T-cell (primary cell): Measurements from ENCODE around the gene IL17RA. TPM values are rescaled to one million over a fixed set of nuclear protein-coding genes. Genes with fewer than 3 reads are reported as not detected.

Experiments used
- ATAC-seq, 4 experiments: fragments of 200-7000 bp in 3 of 4; fragments of 150-1000 bp in 1 of 4; cut with Tn5 transposase; replicated peaks in 1 of 4; 1 replicate in 3 of 4; 2 replicates in 1 of 4; pipeline ENCODE4 v1.10.0; 2021; ENCODE audit warnings: moderate library complexity in 3 of 4, mild to moderate bottlenecking in 2 of 4, moderate number of reproducible peaks in 1 of 4
- CTCF ChIA-PET, 2 donors: fragments of 300-600 bp; sonication (Branson Sonifier 250); formaldehyde crosslinking; loops; one replicate each; lab custom pipeline; 2022; ENCODE audit warnings: antibody characterized with exemption in 2 of 2; lab: Charles Lee
- POLR2A ChIA-PET, 2 donors: fragments of 300-600 bp; sonication (Branson Sonifier 250); formaldehyde crosslinking; loops; one replicate each; lab custom pipeline; 2022; ENCODE audit warnings: antibody characterized with exemption in 2 of 2; lab: Charles Lee
- DNase-seq, 35 experiments: peaks; one replicate each; pipeline versions ENCODE4 v3.0.0 to v3.0.0-alpha.2; 2013 to 2023
- H3K27ac ChIP-seq: one replicate; pipeline ENCODE4 v1.5.1; 2013; ENCODE audit warnings: low read length
- H3K27me3 ChIP-seq, 2 experiments: replicated peaks in 1 of 2; 1 replicate in 1 of 2; 2 replicates in 1 of 2; pipeline versions ENCODE4 v1.6.1 to v1.7.0; 2013; ENCODE audit warnings: low read length in 1 of 2, mixed read lengths in 1 of 2; ENCODE audit not compliant: control insufficient read depth in 2 of 2, insufficient read depth in 2 of 2; ENCODE audit errors: extremely low read depth in 1 of 2
- H3K36me3 ChIP-seq, 2 donors: 1 replicate in 1 of 2; 2 replicates in 1 of 2; pipeline versions ENCODE4 v1.6.1 to v1.7.0; 2013; ENCODE audit warnings: low read length in 1 of 2; ENCODE audit not compliant: control insufficient read depth in 2 of 2, insufficient read depth in 1 of 2; ENCODE audit errors: extremely low read depth in 1 of 2
- H3K4me1 ChIP-seq, 2 experiments: 1 replicate in 1 of 2; 2 replicates in 1 of 2; pipeline versions ENCODE4 v1.6.1 to v1.7.0; 2013; ENCODE audit warnings: low read length in 2 of 2, mixed read lengths in 1 of 2; ENCODE audit not compliant: insufficient read depth in 2 of 2, control insufficient read depth in 1 of 2; ENCODE audit errors: extremely low read depth in 1 of 2
- H3K4me3 ChIP-seq, 2 donors: 1 replicate in 1 of 2; 2 replicates in 1 of 2; pipeline versions ENCODE4 v1.5.1 to v1.7.0; 2013; ENCODE audit warnings: mild to moderate bottlenecking in 2 of 2, low read length in 1 of 2, moderate library complexity in 1 of 2; ENCODE audit not compliant: control insufficient read depth in 1 of 2; ENCODE audit errors: extremely low read depth in 1 of 2
- H3K9me3 ChIP-seq: 2 replicates; pipeline ENCODE4 v1.7.0; 2013
- H3K27ac Mint-ChIP-seq, 2 donors: one replicate each; pipeline ENCODE4 v1.8.0; 2020 to 2021; ENCODE audit warnings: mild to moderate bottlenecking in 2 of 2, mixed read lengths in 2 of 2
- H3K27me3 Mint-ChIP-seq, 2 donors: one replicate each; pipeline ENCODE4 v1.8.0; 2021 to 2022; ENCODE audit warnings: mixed read lengths in 2 of 2
- H3K36me3 Mint-ChIP-seq: one replicate; pipeline ENCODE4 v1.8.0; 2021; ENCODE audit warnings: mixed read lengths
- H3K4me1 Mint-ChIP-seq, 3 donors: one replicate each; pipeline ENCODE4 v1.8.0; 2020 to 2022; ENCODE audit warnings: mixed read lengths in 3 of 3, mild to moderate bottlenecking in 1 of 3
- H3K4me3 Mint-ChIP-seq, 3 donors: one replicate each; pipeline ENCODE4 v1.8.0; 2020 to 2022; ENCODE audit warnings: mild to moderate bottlenecking in 3 of 3, mixed read lengths in 3 of 3, moderate library complexity in 3 of 3
- H3K9me3 Mint-ChIP-seq, 3 donors: one replicate each; pipeline ENCODE4 v1.8.0; 2020 to 2022; ENCODE audit warnings: mixed read lengths in 3 of 3
- WGBS: methylation state at CpG from one replicate; pipeline ENCODE4 v1.1.5; 2013; ENCODE audit warnings: missing lambda C conversion rate; ENCODE audit not compliant: insufficient coverage; 5-methylcytosine and 5-hydroxymethylcytosine counted together
- total RNA-seq, 35 experiments: library from RNA in 6 of 35; stranded (reverse) in 6 of 35; fragments of 120-200 nt in 1 of 35; gene quantifications; one replicate each; pipeline versions ENCODE4 v1.2.1 to v1.2.4 and lab custom pipeline; 2013 to 2026

The IL17RA gene
- total RNA-seq, 5 donors from 2014 or later (not counting 1 experiment from before 2014, with no cell fraction given), result 38.8 to 72.7 (median 61.8) TPM

- ChIA-PET CTCF (no interaction called here), POLR2A (no interaction called here)
- ATAC-seq, result no peak
- Histone ChIP-seq H3K27me3 (peaks cover 0 to 11% of the 10 kb centered on the region in 2 experiments), H3K4me3 (no peak overlapping the region), H3K36me3 (no peaks in the 10 kb centered on the region), H3K4me1 (peaks cover 3 to 9% of the 10 kb centered on the region in 2 experiments), H3K27ac (no peak overlapping the region), H3K9me3 (no peaks in the 10 kb centered on the region)
- H3K27me3 Mint-ChIP-seq, result no peaks in the 10 kb centered on the region
- no peak overlapping the region for H3K4me3 Mint-ChIP-seq
- no peaks in the 10 kb centered on the region for H3K36me3 Mint-ChIP-seq
- no peaks in the 10 kb centered on the region for H3K9me3 Mint-ChIP-seq
- H3K4me1 Mint-ChIP-seq, result peaks cover 6% of the 10 kb centered on the region in 3 donors
- DNase-seq, result no peak
- 48% methylated on average over 2 of the region's 3 CpGs for WGBS
- H3K27ac Mint-ChIP-seq, result no peak overlapping the region
Observed at GRCh38 chr22:17164392-17165024, 79.7 kb downstream of the IL17RA start.

Other genes starting within 250 kb of the IL17RA start
- under 1 TPM in 1 of 5 donors, not detected in 4; 0.28 TPM for gene GAB4, start 76.8 kb upstream of the IL17RA start, total RNA-seq
- under 1 TPM in 3 of 5 donors, not detected in 2; 0.13 to 0.19 (median 0.15) TPM for gene TMEM121B, start 36.4 kb downstream of the IL17RA start, total RNA-seq
- 10 to 100 TPM; 17.6 to 34.2 (median 30.1) TPM for gene HDHD5, start 74.3 kb downstream of the IL17RA start, total RNA-seq
- 100 to 1,000 TPM in 3 of 5 donors, 10 to 100 TPM in 2; 88.0 to 146 (median 117) TPM for gene ADA2, start 134.4 kb downstream of the IL17RA start, total RNA-seq